PC-9 (cell line): ENCODE data around the gene GRP. TPM values are rescaled to one million over a fixed set of nuclear protein-coding genes. Genes with fewer than 3 reads are reported as not detected.

ENCODE experiments used
- BruUV-seq: library from RNA; stranded (reverse); fragments of 400-500 nt; replicated peaks from 2 replicates; lab custom pipeline; 2021; lab: Mats Ljungman, UMichigan
- CTCF ChIA-PET: fragments of 300-600 bp; sonication (Branson Sonifier 250); formaldehyde crosslinking; loops from one replicate; lab custom pipeline; 2022; ENCODE audit warnings: antibody characterized with exemption; lab: Charles Lee
- POLR2A ChIA-PET: fragments of 300-600 bp; sonication (Branson Sonifier 250); formaldehyde crosslinking; loops from one replicate; lab custom pipeline; 2022; ENCODE audit warnings: antibody characterized with exemption; ENCODE audit not compliant: unreplicated experiment; lab: Charles Lee
- DNase-seq, 2 experiments: peaks; one replicate each; pipeline versions ENCODE4 v3.0.0 to v3.0.0-alpha.2; 2015 to 2022; ENCODE audit warnings: mixed read lengths in 1 of 2
- H2AFZ ChIP-seq: fragments of 200-600 bp; sonication (generic); 2 replicates; pipeline ENCODE4 v1.8.1; 2017; ENCODE audit warnings: antibody characterized with exemption
- H3F3A ChIP-seq: fragments of 200-600 bp; sonication (generic); 2 replicates; pipeline ENCODE4 v1.8.1; 2017; ENCODE audit warnings: antibody characterized with exemption, mild to moderate bottlenecking, low read depth; ENCODE audit not compliant: insufficient read depth
- H3K27ac ChIP-seq: fragments of 200-600 bp; sonication (generic); 2 replicates; pipeline ENCODE4 v1.6.1; 2016; ENCODE audit warnings: mixed run types
- H3K27me3 ChIP-seq: fragments of 200-600 bp; sonication (generic); 2 replicates; pipeline ENCODE4 v1.6.1; 2016; ENCODE audit warnings: low read depth, mixed run types; ENCODE audit not compliant: insufficient read depth
- H3K36me3 ChIP-seq: fragments of 200-600 bp; sonication (generic); 2 replicates; pipeline ENCODE4 v1.6.1; 2016; ENCODE audit warnings: low read depth, mixed run types
- H3K4me1 ChIP-seq: fragments of 200-600 bp; sonication (generic); replicated peaks from 2 replicates; pipeline ENCODE4 v1.6.1; 2016; ENCODE audit warnings: mixed run types; ENCODE audit not compliant: insufficient read depth
- H3K4me2 ChIP-seq: fragments of 200-600 bp; sonication (generic); 2 replicates; pipeline ENCODE4 v1.6.1; 2017; ENCODE audit warnings: mixed run types
- H3K4me3 ChIP-seq: fragments of 200-600 bp; sonication (generic); 2 replicates; pipeline ENCODE4 v1.6.1; 2016; ENCODE audit warnings: mixed run types
- H3K79me2 ChIP-seq: fragments of 200-600 bp; sonication (generic); 2 replicates; pipeline ENCODE4 v1.6.1; 2017; ENCODE audit warnings: low read depth, mixed run types
- H3K9me2 ChIP-seq: fragments of 200-600 bp; sonication (generic); 2 replicates; pipeline ENCODE4 v1.8.1; 2017; ENCODE audit warnings: mild to moderate bottlenecking; ENCODE audit not compliant: insufficient read depth
- H3K9me3 ChIP-seq: fragments of 200-600 bp; sonication (generic); 2 replicates; pipeline ENCODE4 v1.8.1; 2016; ENCODE audit warnings: low read depth; ENCODE audit not compliant: insufficient read depth
- H4K20me1 ChIP-seq: fragments of 200-600 bp; sonication (generic); 2 replicates; pipeline ENCODE4 v1.8.1; 2017; ENCODE audit not compliant: insufficient read depth
- EZH2 ChIP-seq: fragments of 200-600 bp; sonication (generic); IDR thresholded peaks from 2 replicates; pipeline ENCODE4 v1.8.0; 2017; ENCODE audit warnings: antibody characterized with exemption, low read depth
- intact Hi-C: fragments of 100-400 bp; cut with micrococcal nuclease; formaldehyde crosslinking; loops from one replicate; pipeline ENCODE4 v1.10.0; 2022; ENCODE audit not compliant: unreplicated experiment
- total RNA-seq: library from RNA; stranded (reverse); gene quantifications from 2 replicates; pipeline ENCODE4 v1.2.3, GENCODE V29; 2021
- TF ChIP-seq, protein P1 (sequence below): fragments of 200-600 bp; sonication (generic); conservative IDR thresholded peaks from 2 replicates; pipeline ENCODE4 v1.6.1; 2017; ENCODE audit warnings: mixed run types, antibody characterized with exemption, mild to moderate bottlenecking, moderate library complexity

GRP gene
- total RNA-seq, 1 experiment from 2014 or later = not detected

DNA sequence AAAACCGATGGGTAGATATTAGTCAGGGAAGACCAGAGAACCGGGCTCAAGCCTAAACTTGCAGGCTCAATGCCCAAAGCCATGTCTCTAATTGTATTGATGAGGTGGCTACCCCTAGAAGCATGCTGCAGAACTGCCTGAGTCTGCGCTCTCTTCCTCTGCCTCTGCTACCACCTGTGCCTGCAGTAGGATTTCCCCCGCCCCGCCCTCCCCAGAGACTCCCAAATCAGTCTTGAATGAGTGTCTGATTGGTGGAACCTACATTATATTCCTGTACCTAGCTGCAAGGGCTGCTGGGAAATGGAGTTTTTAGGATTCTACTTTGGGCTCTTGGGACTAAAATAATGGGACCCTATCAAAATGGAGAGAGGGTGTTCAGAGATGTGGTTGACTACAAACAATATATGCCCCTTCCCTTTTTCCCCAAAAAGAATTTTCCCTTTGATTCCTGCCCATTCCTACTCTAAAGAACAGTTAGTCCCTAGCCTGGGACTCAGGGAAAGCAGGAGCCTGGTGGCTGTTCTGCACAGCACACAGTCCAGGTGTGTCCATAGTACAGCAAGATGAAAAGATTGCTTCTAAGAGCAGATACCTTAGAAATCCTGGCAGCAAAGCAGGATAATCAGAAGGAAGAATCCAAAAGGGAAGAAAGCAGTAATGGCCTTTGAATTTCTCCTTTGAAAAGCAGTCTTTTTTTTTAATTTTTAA lies 12.5 kb downstream of the GRP start:
- BruUV-seq = no TSS peak
- H3K27ac ChIP-seq = no peak overlapping the region
- peaks cover 27% of the 10 kb centered on the region; the same call in 1 of the 2 replicates for H3K27me3 ChIP-seq
- no peak for DNase-seq
- TF ChIP-seq, protein P1, sequence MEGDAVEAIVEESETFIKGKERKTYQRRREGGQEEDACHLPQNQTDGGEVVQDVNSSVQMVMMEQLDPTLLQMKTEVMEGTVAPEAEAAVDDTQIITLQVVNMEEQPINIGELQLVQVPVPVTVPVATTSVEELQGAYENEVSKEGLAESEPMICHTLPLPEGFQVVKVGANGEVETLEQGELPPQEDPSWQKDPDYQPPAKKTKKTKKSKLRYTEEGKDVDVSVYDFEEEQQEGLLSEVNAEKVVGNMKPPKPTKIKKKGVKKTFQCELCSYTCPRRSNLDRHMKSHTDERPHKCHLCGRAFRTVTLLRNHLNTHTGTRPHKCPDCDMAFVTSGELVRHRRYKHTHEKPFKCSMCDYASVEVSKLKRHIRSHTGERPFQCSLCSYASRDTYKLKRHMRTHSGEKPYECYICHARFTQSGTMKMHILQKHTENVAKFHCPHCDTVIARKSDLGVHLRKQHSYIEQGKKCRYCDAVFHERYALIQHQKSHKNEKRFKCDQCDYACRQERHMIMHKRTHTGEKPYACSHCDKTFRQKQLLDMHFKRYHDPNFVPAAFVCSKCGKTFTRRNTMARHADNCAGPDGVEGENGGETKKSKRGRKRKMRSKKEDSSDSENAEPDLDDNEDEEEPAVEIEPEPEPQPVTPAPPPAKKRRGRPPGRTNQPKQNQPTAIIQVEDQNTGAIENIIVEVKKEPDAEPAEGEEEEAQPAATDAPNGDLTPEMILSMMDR = no peak
- TF ChIP-seq EZH2 = no peak
- H3K4me1 ChIP-seq = no peaks in the 10 kb centered on the region
- no peaks in the 10 kb centered on the region for H3K9me2 ChIP-seq
- POLR2A ChIA-PET = no interaction called here
- no peaks in the 10 kb centered on the region for H3K79me2 ChIP-seq
- CTCF ChIA-PET = no interaction called here
- no peak overlapping the region for H3K4me3 ChIP-seq
- H3F3A ChIP-seq = no peaks in the 10 kb centered on the region
- intact Hi-C loops = no loop called here
- no peaks in the 10 kb centered on the region for H4K20me1 ChIP-seq
- H2AFZ ChIP-seq = no peak overlapping the region
- no peaks in the 10 kb centered on the region for H3K9me3 ChIP-seq
- no peaks in the 10 kb centered on the region for H3K36me3 ChIP-seq
- no peak overlapping the region for H3K4me2 ChIP-seq

- CTCF ChIA-PET = no interaction called here
- H3F3A ChIP-seq = no peaks in the 10 kb centered on the region
- H3K27me3 ChIP-seq = peaks cover 30% of the 10 kb centered on the region; the same call in 1 of the 2 replicates
- no peak overlapping the region for H3K27ac ChIP-seq
- no peak overlapping the region for H3K4me2 ChIP-seq
- H3K79me2 ChIP-seq = no peaks in the 10 kb centered on the region
- TF ChIP-seq, protein P1 = no peak
- no peak for TF ChIP-seq EZH2
- no peaks in the 10 kb centered on the region for H3K4me1 ChIP-seq
- POLR2A ChIA-PET = no interaction called here
- H3K4me3 ChIP-seq = no peak overlapping the region
- no peaks in the 10 kb centered on the region for H4K20me1 ChIP-seq
- no peaks in the 10 kb centered on the region for H3K9me3 ChIP-seq
- H3K9me2 ChIP-seq = no peaks in the 10 kb centered on the region
- no TSS peak for BruUV-seq
- H2AFZ ChIP-seq = no peak overlapping the region
- intact Hi-C loops = no loop called here
- DNase-seq = no peak
- no peaks in the 10 kb centered on the region for H3K36me3 ChIP-seq
Observed at GRCh38 chr18:59233017-59233410, 13.1 kb downstream of the GRP start.

DNA sequence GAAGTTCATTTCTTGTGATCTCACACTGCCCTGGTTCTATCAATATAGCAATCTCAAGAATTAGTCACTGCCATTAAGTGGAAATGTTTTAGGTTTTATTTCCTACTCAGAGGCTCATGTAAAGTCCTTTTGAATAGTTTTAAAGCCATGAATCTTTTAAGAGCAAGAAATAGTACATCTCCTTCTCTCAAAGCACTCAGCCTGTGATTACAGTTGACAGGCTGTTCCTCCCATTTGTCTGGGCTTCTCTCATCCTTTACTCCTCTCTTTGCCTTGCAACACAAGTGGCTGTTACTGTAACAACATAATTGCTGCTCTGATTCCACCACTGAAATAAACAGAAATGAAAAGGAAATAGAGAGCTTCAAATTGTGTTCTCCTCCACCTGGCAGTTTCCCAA lies 18.4 kb downstream of the GRP start:
- no peak overlapping the region for H3K4me3 ChIP-seq
- no peaks in the 10 kb centered on the region for H3K36me3 ChIP-seq
- no peak overlapping the region for H3K4me2 ChIP-seq
- no peak overlapping the region for H2AFZ ChIP-seq
- no TSS peak for BruUV-seq
- DNase-seq = no peak
- no peaks in the 10 kb centered on the region for H4K20me1 ChIP-seq
- peaks cover 26% of the 10 kb centered on the region for H3K27me3 ChIP-seq
- no peaks in the 10 kb centered on the region for H3K79me2 ChIP-seq
- ChIA-PET CTCF (no interaction called here), POLR2A (interaction anchor here (0.7 kb wide), 1 partner anchor 96 kb away, joined by 4 read pairs; no protein-coding TSS in a partner anchor)
- no peaks in the 10 kb centered on the region for H3F3A ChIP-seq
- H3K9me3 ChIP-seq = no peaks in the 10 kb centered on the region
- H3K27ac ChIP-seq = no peak overlapping the region
- intact Hi-C loops = no loop called here
- TF ChIP-seq EZH2 = no peak
- TF ChIP-seq, protein P1 = no peak
- no peaks in the 10 kb centered on the region for H3K4me1 ChIP-seq
- H3K9me2 ChIP-seq = no peaks in the 10 kb centered on the region
